ENCODE results near the gene SHROOM1. TPM values are rescaled to one million over a fixed set of nuclear protein-coding genes. Genes with fewer than 3 reads are reported as not detected.

Gene SHROOM1
- total RNA-seq, 1 experiment from 2014 or later: 22.7 TPM

GRCh38 chr5:132814503-132815294 is 15.7 kb downstream of the SHROOM1 start:
- BruUV-seq (replicated peaks): no TSS peak
- no peak for DNase-seq (ENCODE audit: unreplicated experiment)
- H3K4me1 Mint-ChIP-seq (ENCODE audit: insufficient read depth, unreplicated experiment): peaks cover 4% of the 10 kb centered on the region
- H3K4me3 Mint-ChIP-seq (ENCODE audit: unreplicated experiment): peak overlapping the region; percentile 43
- H3K27me3 Mint-ChIP-seq (ENCODE audit: insufficient read depth, unreplicated experiment): peaks cover 30% of the 10 kb centered on the region
- no peaks in the 10 kb centered on the region for H3K9me3 Mint-ChIP-seq (ENCODE audit: unreplicated experiment)
- POLR2A ChIA-PET: interaction anchor here (0.6 to 1.3 kb wide), 5 partner anchors 14 to 58 kb away, joined by 3 to 5 read pairs (median 3); partner anchors contain the start of genes GDF9, SHROOM1 and UQCRQ
- CTCF ChIA-PET: interaction anchor here (0.6 to 1.6 kb wide), 4 partner anchors 14 to 288 kb away, joined by 3 to 11 read pairs (median 4); no protein-coding TSS in a partner anchor
- H3K27ac Mint-ChIP-seq (ENCODE audit: low read depth, unreplicated experiment): no peak overlapping the region
- intact Hi-C loops (cut with micrococcal nuclease): no loop called here
- peaks cover 6% of the 10 kb centered on the region for H3K36me3 Mint-ChIP-seq (ENCODE audit: insufficient read depth, unreplicated experiment)
- no peak for TF ChIP-seq CTCF (IDR thresholded peaks at IDR 0.05; ENCODE audit: unreplicated experiment)

GRCh38 chr5:132813599-132814502 is 16.6 kb downstream of the SHROOM1 start:
- intact Hi-C loops (cut with micrococcal nuclease): no loop called here
- TF ChIP-seq CTCF (IDR thresholded peaks at IDR 0.05; ENCODE audit: unreplicated experiment): no peak
- H3K27ac Mint-ChIP-seq (ENCODE audit: low read depth, unreplicated experiment): no peak overlapping the region
- no peak overlapping the region for H3K4me3 Mint-ChIP-seq (ENCODE audit: unreplicated experiment)
- peaks cover 30% of the 10 kb centered on the region for H3K27me3 Mint-ChIP-seq (ENCODE audit: insufficient read depth, unreplicated experiment)
- H3K9me3 Mint-ChIP-seq (ENCODE audit: unreplicated experiment): no peaks in the 10 kb centered on the region
- BruUV-seq (replicated peaks): no TSS peak
- no peak for DNase-seq (ENCODE audit: unreplicated experiment)
- POLR2A ChIA-PET: interaction anchor here (0.7 to 1.4 kb wide), 4 partner anchors 16 to 76 kb away, joined by 3 to 7 read pairs (median 3); partner anchors contain the start of genes GDF9, KIF3A, SHROOM1 and UQCRQ
- peaks cover 4% of the 10 kb centered on the region for H3K4me1 Mint-ChIP-seq (ENCODE audit: insufficient read depth, unreplicated experiment)
- H3K36me3 Mint-ChIP-seq (ENCODE audit: insufficient read depth, unreplicated experiment): no peaks in the 10 kb centered on the region
- CTCF ChIA-PET: interaction anchor here (0.6 to 1.2 kb wide), 4 partner anchors 12 to 52 kb away, joined by 3 to 4 read pairs (median 4); no protein-coding TSS in a partner anchor

- no peak for TF ChIP-seq CTCF (IDR thresholded peaks at IDR 0.05; ENCODE audit: unreplicated experiment)
- CTCF ChIA-PET: interaction anchor here (0.6 to 1.2 kb wide), 3 partner anchors 12 to 1056 kb away, joined by 3 to 4 read pairs (median 4); no protein-coding TSS in a partner anchor
- DNase-seq (ENCODE audit: unreplicated experiment): no peak
- POLR2A ChIA-PET: interaction anchor here (0.7 to 1.4 kb wide), 4 partner anchors 17 to 75 kb away, joined by 3 to 7 read pairs (median 3); partner anchors contain the start of genes GDF9, KIF3A, SHROOM1 and UQCRQ
- peaks cover 4% of the 10 kb centered on the region for H3K4me1 Mint-ChIP-seq (ENCODE audit: insufficient read depth, unreplicated experiment)
- H3K9me3 Mint-ChIP-seq (ENCODE audit: unreplicated experiment): no peaks in the 10 kb centered on the region
- H3K27ac Mint-ChIP-seq (ENCODE audit: low read depth, unreplicated experiment): no peak within 1 kb of the TSS
- H3K4me3 Mint-ChIP-seq (ENCODE audit: unreplicated experiment): peak within 1 kb of the TSS; percentile 68
- no peaks in the 10 kb centered on the region for H3K36me3 Mint-ChIP-seq (ENCODE audit: insufficient read depth, unreplicated experiment)
- no TSS peak for BruUV-seq (replicated peaks)
- intact Hi-C loops (cut with micrococcal nuclease): no loop called here
- peaks cover 30% of the 10 kb centered on the region for H3K27me3 Mint-ChIP-seq (ENCODE audit: insufficient read depth, unreplicated experiment)
These were observed 17.5 kb downstream of the SHROOM1 start, which contains the start of gene SOWAHA for GRCh38 chr5:132812781-132813598. SOWAHA (plus strand) TSS chr5:132813302; CDS start chr5:132813622, 320 bp downstream.
